SH-SY5Y (cell line): Measurements from ENCODE around the gene SLC16A5.

ENCODE experiments used
- GATA2 ChIP-seq: IDR thresholded peaks from 2 replicates; pipeline ENCODE4 v1.6.1; 2011; ENCODE audit warnings: mild to moderate bottlenecking, low read depth, low read length
- GATA3 ChIP-seq: IDR thresholded peaks from 2 replicates; pipeline ENCODE4 v1.6.1; 2011; ENCODE audit warnings: low read depth, mild to moderate bottlenecking, low read length, moderate library complexity

SLC16A5 gene

GRCh38 chr17:75147878-75148546, 60.3 kb downstream of the SLC16A5 start:
- no peak for TF ChIP-seq GATA2

GRCh38 chr17:75151930-75152329, 64.2 kb downstream of the SLC16A5 start:
- TF ChIP-seq GATA3 (no peak), GATA2 (no peak)

- TF ChIP-seq GATA3: no peak
- no peak for TF ChIP-seq GATA2
Observed at GRCh38 chr17:75152523-75152921, 64.8 kb downstream of the SLC16A5 start.

- TF ChIP-seq GATA2 (no peak), GATA3 (no peak)
Observed at GRCh38 chr17:75152922-75153779, 65.4 kb downstream of the SLC16A5 start.

- TF ChIP-seq GATA3: no peak
- TF ChIP-seq GATA2: no peak
Observed at GRCh38 chr17:75153780-75154194, 66.0 kb downstream of the SLC16A5 start.

GRCh38 chr17:75154195-75155106, 66.7 kb downstream of the SLC16A5 start, which contains the start of gene JPT1:
Gene JPT1, minus strand, starts transcription at chr17:75154512. Its CDS starts 115 bp downstream, at chr17:75154397.
- TF ChIP-seq GATA3 (no peak), GATA2 (no peak)

GRCh38 chr17:75155191-75155601, 67.4 kb downstream of the SLC16A5 start:
- TF ChIP-seq GATA2: no peak
- TF ChIP-seq GATA3: no peak
